ENCODE measurements around the gene MYO1C.

GRCh38 chr17:1522626-1523025 lies 30.1 kb upstream of the MYO1C start:
- TF ChIP-seq REST (IDR thresholded peaks at IDR 0.05; ENCODE audit: insufficient read depth in 1 of 2, low read depth in 2 of 2, low read length in 1 of 2) (no peak), CTCF (IDR thresholded peaks at IDR 0.05) (no peak), POLR2AphosphoS5 (IDR thresholded peaks at IDR 0.05; ENCODE audit: low read depth, low read length) (no peak), TCF7L2 (IDR thresholded peaks at IDR 0.05; ENCODE audit: low read depth, low read length) (no peak), SIN3A (IDR thresholded peaks at IDR 0.05; ENCODE audit: borderline replicate concordance, insufficient read depth, low read depth, low read length) (no peak)
